Measurements from ENCODE around the gene DIPK1A.

- TF ChIP-seq CTCF (IDR thresholded peaks at IDR 0.05) (no peak), POLR2A (IDR thresholded peaks at IDR 0.05) (no peak)
Measured at GRCh38 chr1:92937731-92938130, 23.5 kb downstream of the DIPK1A start.
